Adrenal gland (tissue), 5 donors: ENCODE measurements around the gene CHST10.

ENCODE experiments used
- POLR2A ChIP-seq, 2 donors: fragments of 450-650 bp; IDR thresholded peaks; one replicate each; pipeline ENCODE4 v1.6.1; 2017; ENCODE audit warnings: antibody characterized with exemption in 2 of 2, mild to moderate bottlenecking in 2 of 2, moderate library complexity in 1 of 2
- TF ChIP-seq, protein P1 (sequence below), 6 experiments: fragments of 450-650 bp in 4 of 6; fragments of 200-600 bp in 2 of 6; sonication (generic) in 1 of 6; IDR thresholded peaks; 1 replicate in 5 of 6; 2 replicates in 1 of 6; pipeline versions ENCODE4 v1.5.1 to v1.8.0; 2016 to 2021; ENCODE audit warnings: antibody characterized with exemption in 6 of 6, mild to moderate bottlenecking in 2 of 6, moderate library complexity in 1 of 6
- donor health status: DM: no; HTN: no; CAD: no.

DNA sequence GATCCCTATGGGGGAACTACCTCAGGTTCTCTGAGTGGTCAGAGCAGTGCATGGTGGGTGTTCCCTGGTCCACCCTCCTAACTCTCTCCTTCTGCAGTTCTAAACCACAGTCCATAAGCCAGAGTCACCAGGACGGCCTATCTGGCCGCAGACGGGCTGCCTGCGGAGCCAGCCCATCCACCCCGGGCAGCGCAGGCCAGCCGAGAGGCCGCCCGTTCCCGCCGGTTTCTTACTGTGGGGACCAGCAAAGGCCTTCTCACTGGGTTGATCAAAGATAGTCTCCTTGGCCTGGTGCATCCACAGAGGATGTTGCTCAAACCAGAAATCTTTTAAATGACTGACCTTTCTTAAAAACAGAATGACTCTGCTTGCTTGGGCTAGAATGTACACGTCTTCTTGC is 9.6 kb upstream of the CHST10 start:
- TF ChIP-seq, protein P1, sequence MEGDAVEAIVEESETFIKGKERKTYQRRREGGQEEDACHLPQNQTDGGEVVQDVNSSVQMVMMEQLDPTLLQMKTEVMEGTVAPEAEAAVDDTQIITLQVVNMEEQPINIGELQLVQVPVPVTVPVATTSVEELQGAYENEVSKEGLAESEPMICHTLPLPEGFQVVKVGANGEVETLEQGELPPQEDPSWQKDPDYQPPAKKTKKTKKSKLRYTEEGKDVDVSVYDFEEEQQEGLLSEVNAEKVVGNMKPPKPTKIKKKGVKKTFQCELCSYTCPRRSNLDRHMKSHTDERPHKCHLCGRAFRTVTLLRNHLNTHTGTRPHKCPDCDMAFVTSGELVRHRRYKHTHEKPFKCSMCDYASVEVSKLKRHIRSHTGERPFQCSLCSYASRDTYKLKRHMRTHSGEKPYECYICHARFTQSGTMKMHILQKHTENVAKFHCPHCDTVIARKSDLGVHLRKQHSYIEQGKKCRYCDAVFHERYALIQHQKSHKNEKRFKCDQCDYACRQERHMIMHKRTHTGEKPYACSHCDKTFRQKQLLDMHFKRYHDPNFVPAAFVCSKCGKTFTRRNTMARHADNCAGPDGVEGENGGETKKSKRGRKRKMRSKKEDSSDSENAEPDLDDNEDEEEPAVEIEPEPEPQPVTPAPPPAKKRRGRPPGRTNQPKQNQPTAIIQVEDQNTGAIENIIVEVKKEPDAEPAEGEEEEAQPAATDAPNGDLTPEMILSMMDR (IDR thresholded peaks at IDR 0.05), result no peak
- no peak for TF ChIP-seq POLR2A (IDR thresholded peaks at IDR 0.05)
